ENCODE measurements around the gene FBLN1. TPM values are rescaled to one million over a fixed set of nuclear protein-coding genes. Genes with fewer than 3 reads are reported as not detected.
"Not testable (repeated sequence)": the region's sequence is repeated elsewhere in the genome, so short reads cannot be mapped to it uniquely, and the experiment has no call there.

FBLN1 gene
- polyA plus RNA-seq, 1 of the 3 experiments (the other 2 are of a cell fraction) = 147 TPM

- Histone ChIP-seq H4K20me1 (ENCODE audit: insufficient read depth) (no peaks in the 10 kb centered on the region), H3K9ac (no peak overlapping the region), H2AFZ (ENCODE audit: low read depth) (no peak overlapping the region; the same call in 1 of the 2 replicates), H3K79me2 (ENCODE audit: insufficient read depth) (no peaks in the 10 kb centered on the region), H3K9me2 (no peaks in the 10 kb centered on the region), H3K27me3 (ENCODE audit: insufficient read depth) (no peaks in the 10 kb centered on the region), H3K4me2 (no peak overlapping the region), H3K9me3 (no peaks in the 10 kb centered on the region), H3K27ac (ENCODE audit: low read depth in 2 of 2, low read length in 1 of 2) (peak overlapping the region; percentile 20 to 30; a peak in 1 of 4 replicates), H3K36me3 (replicated peaks in 1 of 2; ENCODE audit: control insufficient read depth in 1 of 2, insufficient read depth in 2 of 2, low read length in 1 of 2) (peaks cover 0 to 3% of the 10 kb centered on the region in 2 experiments), H3K4me3 (ENCODE audit: low read depth in 2 of 2, low read length in 1 of 2) (peak overlapping the region in 1 of 2 experiments; percentile 28; a peak in 2 of 4 replicates), H3K4me1 (ENCODE audit: control insufficient read depth in 1 of 2, insufficient read depth in 2 of 2, low read depth in 1 of 2, low read length in 1 of 2) (peaks cover 22 to 26% of the 10 kb centered on the region in 2 experiments; a peak in 2 of 4 replicates), H3F3A (replicated peaks; ENCODE audit: insufficient read depth) (peaks cover 7% of the 10 kb centered on the region)
- TF ChIP-seq POLR2AphosphoS5 (IDR thresholded peaks at IDR 0.05; ENCODE audit: low read depth, low read length) (0 out of 2 replicates have a peak, but pooled peaks have one; percentile 12), USF1 (IDR thresholded peaks at IDR 0.05; ENCODE audit: borderline replicate concordance, low read depth) (peak; percentile 90), FOSL2 (IDR thresholded peaks at IDR 0.05; ENCODE audit: borderline replicate concordance, low read depth) (no peak)
- peak; percentile 91 for DNase-seq
- 55% methylated on average over 21 of the region's 21 CpGs for WGBS (ENCODE audit: low lambda C conversion rate)
- ChIA-PET CTCF (interaction anchor here (1.0 to 2.4 kb wide), 3 partner anchors 11 to 26 kb away, joined by 3 to 15 read pairs (median 3); no protein-coding TSS in a partner anchor), POLR2A (no interaction called here)
These were observed 100.3 kb downstream of the FBLN1 start for GRCh38 chr22:45602824-45603595.

- 67% methylated on average over 3 of the region's 3 CpGs for WGBS (ENCODE audit: low lambda C conversion rate)
- peaks cover 13% of the 10 kb centered on the region for H3F3A ChIP-seq (replicated peaks; ENCODE audit: insufficient read depth)
- no peak overlapping the region for H3K4me3 ChIP-seq (ENCODE audit: low read depth in 2 of 2, low read length in 1 of 2)
- H3K36me3 ChIP-seq (replicated peaks in 1 of 2; ENCODE audit: control insufficient read depth in 1 of 2, insufficient read depth in 2 of 2, low read length in 1 of 2) = peaks cover 0 to 3% of the 10 kb centered on the region in 2 experiments
- H3K4me2 ChIP-seq = no peak overlapping the region
- ChIA-PET POLR2A (no interaction called here), CTCF (interaction anchor here (1.0 to 2.4 kb wide), 3 partner anchors 11 to 26 kb away, joined by 3 to 15 read pairs (median 3); no protein-coding TSS in a partner anchor)
- H3K79me2 ChIP-seq (ENCODE audit: insufficient read depth) = no peaks in the 10 kb centered on the region
- DNase-seq = no peak
- H2AFZ ChIP-seq (ENCODE audit: low read depth) = no peak overlapping the region
- H3K27ac ChIP-seq (ENCODE audit: low read depth in 2 of 2, low read length in 1 of 2) = peak overlapping the region in 1 of 2 experiments; percentile 30; a peak in 1 of 4 replicates
- no peaks in the 10 kb centered on the region for H3K27me3 ChIP-seq (ENCODE audit: insufficient read depth)
- H3K4me1 ChIP-seq (ENCODE audit: control insufficient read depth in 1 of 2, insufficient read depth in 2 of 2, low read depth in 1 of 2, low read length in 1 of 2) = peaks cover 20 to 27% of the 10 kb centered on the region in 2 experiments; a peak in 3 of 4 replicates
- no peak for TF ChIP-seq ELF1 (IDR thresholded peaks at IDR 0.05)
- no peak for TF ChIP-seq RCOR1 (IDR thresholded peaks at IDR 0.05; ENCODE audit: low read length)
- TF ChIP-seq MAX (IDR thresholded peaks at IDR 0.05; ENCODE audit: low read depth) = no peak
- no peak for TF ChIP-seq TCF12 (IDR thresholded peaks at IDR 0.05)
- TF ChIP-seq CTCF (IDR thresholded peaks at IDR 0.05) = no peak
- no peak for TF ChIP-seq MEF2A (IDR thresholded peaks at IDR 0.05; ENCODE audit: borderline replicate concordance, low read depth)
- TF ChIP-seq CHD2 (IDR thresholded peaks at IDR 0.05; ENCODE audit: low read length, partially characterized antibody) = no peak
- TF ChIP-seq NFIC (IDR thresholded peaks at IDR 0.05; ENCODE audit: borderline replicate concordance) = no peak
- H3K9ac ChIP-seq = no peak overlapping the region
- no peaks in the 10 kb centered on the region for H3K9me2 ChIP-seq
- no peaks in the 10 kb centered on the region for H4K20me1 ChIP-seq (ENCODE audit: insufficient read depth)
- H3K9me3 ChIP-seq = no peaks in the 10 kb centered on the region
These were observed 100.9 kb downstream of the FBLN1 start for GRCh38 chr22:45603619-45604018.

GRCh38 chr22:45608045-45608444 is 105.4 kb downstream of the FBLN1 start:
- H3K36me3 ChIP-seq (replicated peaks in 1 of 2; ENCODE audit: control insufficient read depth in 1 of 2, insufficient read depth in 2 of 2, low read length in 1 of 2); H3K79me2 ChIP-seq (ENCODE audit: insufficient read depth): not testable (repeated sequence)

More at GRCh38 chr22:45608045-45608444, 105.4 kb downstream of the FBLN1 start:
- H4K20me1 ChIP-seq (ENCODE audit: insufficient read depth); H3K9me2 ChIP-seq; DNase-seq; H3K27me3 ChIP-seq (ENCODE audit: insufficient read depth); CTCF ChIA-PET; POLR2A ChIA-PET; H3K9me3 ChIP-seq; H3K4me3 ChIP-seq (ENCODE audit: low read depth in 2 of 2, low read length in 1 of 2): not testable (repeated sequence)
- peak overlapping the region; percentile 46; the same call in 1 of the 2 replicates for H3K9ac ChIP-seq
- peaks cover 4 to 25% of the 10 kb centered on the region in 2 experiments; a peak in 3 of 4 replicates for H3K4me1 ChIP-seq (ENCODE audit: control insufficient read depth in 1 of 2, insufficient read depth in 2 of 2, low read depth in 1 of 2, low read length in 1 of 2)
- H2AFZ ChIP-seq (ENCODE audit: low read depth) = 0 out of 2 replicates have a peak overlapping the region, but pooled peaks have one; percentile 15
- peaks cover 23% of the 10 kb centered on the region for H3F3A ChIP-seq (replicated peaks; ENCODE audit: insufficient read depth)
- 51% methylated on average over 9 of the region's 11 CpGs for WGBS (ENCODE audit: low lambda C conversion rate)
- H3K27ac ChIP-seq (ENCODE audit: low read depth in 2 of 2, low read length in 1 of 2) = peak overlapping the region; percentile 12 to 88; a peak in 3 of 4 replicates
- peak overlapping the region; percentile 61 for H3K4me2 ChIP-seq
